ENCODE measurements around the gene MEGF6. TPM values are rescaled to one million over a fixed set of nuclear protein-coding genes. Genes with fewer than 3 reads are reported as not detected.

MEGF6 gene
- total and polyA plus RNA-seq, 2 donors (not counting 1 experiment from before 2014, with no cell fraction given), result 43.2 to 77.3 TPM

GRCh38 chr1:3515774-3516480 lies 95.4 kb downstream of the MEGF6 start:
- no peaks in the 10 kb centered on the region for H3K36me3 ChIP-seq (replicated peaks in 1 of 2; ENCODE audit: control extremely low read depth in 1 of 2, control insufficient read depth in 1 of 2, extremely low read depth in 1 of 2, insufficient read depth in 2 of 2, low read length in 1 of 2)
- peaks cover 69% of the 10 kb centered on the region for H4K20me1 ChIP-seq (ENCODE audit: control insufficient read depth, insufficient read depth, low read length, poor library complexity, severe bottlenecking)
- no peak overlapping the region for H3K4me2 ChIP-seq (replicated peaks; ENCODE audit: low read depth, low read length, poor library complexity, severe bottlenecking)
- no peak overlapping the region for H3K9ac ChIP-seq (ENCODE audit: low read length)
- no peaks in the 10 kb centered on the region for H3K4me1 Mint-ChIP-seq
- TF ChIP-seq EZH2 (IDR thresholded peaks at IDR 0.05; ENCODE audit: borderline replicate concordance, insufficient read depth, low read depth, low read length, poor library complexity, severe bottlenecking) (no peak), CTCF (IDR thresholded peaks at IDR 0.05) (no peak)
- no peak overlapping the region for H2AFZ ChIP-seq (ENCODE audit: insufficient read depth, low read depth, low read length, poor library complexity, severe bottlenecking)
- H3K27me3 ChIP-seq (replicated peaks in 1 of 4; ENCODE audit: control extremely low read depth in 1 of 4, control insufficient read depth in 3 of 4, insufficient read depth in 4 of 4, low read length in 3 of 4), result no peaks in the 10 kb centered on the region
- intact Hi-C loops (cut with micrococcal nuclease), result no loop called here
- 29% methylated on average over 12 of the region's 19 CpGs for WGBS (ENCODE audit: insufficient coverage)
- CTCF ChIA-PET, result no interaction called here
- no peak overlapping the region for H3K4me3 ChIP-seq (ENCODE audit: control extremely low read depth in 1 of 5, extremely low read depth in 1 of 5, insufficient read depth in 1 of 5, low read depth in 2 of 5, low read length in 4 of 5)
- ATAC-seq (ENCODE audit: low read depth) (no peak), DNase-seq (no peak)
- no peak overlapping the region for H3K27ac ChIP-seq (ENCODE audit: low read length in 2 of 2)
- no peak overlapping the region for H3K4me3 Mint-ChIP-seq
- POLR2A ChIA-PET, result no interaction called here
- no peaks in the 10 kb centered on the region for H3K4me1 ChIP-seq (ENCODE audit: control insufficient read depth in 2 of 2, insufficient read depth in 2 of 2, low read length in 2 of 2)
- no peaks in the 10 kb centered on the region for H3K9me3 Mint-ChIP-seq (ENCODE audit: insufficient read depth)
- no peak overlapping the region for H3K27ac Mint-ChIP-seq
- no peaks in the 10 kb centered on the region for H3K27me3 Mint-ChIP-seq
- peaks cover 11% of the 10 kb centered on the region for H3K79me2 ChIP-seq (ENCODE audit: control insufficient read depth, insufficient read depth, low read length)
- H3K9me3 ChIP-seq (ENCODE audit: control extremely low read depth in 1 of 3, control insufficient read depth in 2 of 3, insufficient read depth in 1 of 3, low read length in 2 of 3), result peaks cover 0 to 21% (median 0%) of the 10 kb centered on the region in 3 donors

GRCh38 chr1:3515272-3515671 lies 96.0 kb downstream of the MEGF6 start:
- Histone ChIP-seq H3K79me2 (ENCODE audit: control insufficient read depth, insufficient read depth, low read length) (peaks cover 11% of the 10 kb centered on the region), H3K9me3 (ENCODE audit: control extremely low read depth in 1 of 3, control insufficient read depth in 2 of 3, insufficient read depth in 1 of 3, low read length in 2 of 3) (peaks cover 0 to 21% (median 0%) of the 10 kb centered on the region in 3 donors), H2AFZ (ENCODE audit: insufficient read depth, low read depth, low read length, poor library complexity, severe bottlenecking) (no peak overlapping the region), H3K9ac (ENCODE audit: low read length) (no peak overlapping the region), H4K20me1 (ENCODE audit: control insufficient read depth, insufficient read depth, low read length, poor library complexity, severe bottlenecking) (peaks cover 70% of the 10 kb centered on the region), H3K27ac (ENCODE audit: low read length in 2 of 2) (no peak overlapping the region), H3K36me3 (replicated peaks in 1 of 2; ENCODE audit: control extremely low read depth in 1 of 2, control insufficient read depth in 1 of 2, extremely low read depth in 1 of 2, insufficient read depth in 2 of 2, low read length in 1 of 2) (no peaks in the 10 kb centered on the region), H3K4me2 (replicated peaks; ENCODE audit: low read depth, low read length, poor library complexity, severe bottlenecking) (no peak overlapping the region), H3K4me1 (ENCODE audit: control insufficient read depth in 2 of 2, insufficient read depth in 2 of 2, low read length in 2 of 2) (no peaks in the 10 kb centered on the region), H3K4me3 (ENCODE audit: control extremely low read depth in 1 of 5, extremely low read depth in 1 of 5, insufficient read depth in 1 of 5, low read depth in 2 of 5, low read length in 4 of 5) (no peak overlapping the region), H3K27me3 (replicated peaks in 1 of 4; ENCODE audit: control extremely low read depth in 1 of 4, control insufficient read depth in 3 of 4, insufficient read depth in 4 of 4, low read length in 3 of 4) (no peaks in the 10 kb centered on the region)
- Mint-ChIP-seq H3K4me1 (no peaks in the 10 kb centered on the region), H3K27me3 (no peaks in the 10 kb centered on the region), H3K4me3 (no peak overlapping the region), H3K27ac (no peak overlapping the region), H3K9me3 (ENCODE audit: insufficient read depth) (no peaks in the 10 kb centered on the region)
- ATAC-seq (ENCODE audit: low read depth) (no peak), DNase-seq (no peak)
- ChIA-PET CTCF (no interaction called here), POLR2A (no interaction called here)
- intact Hi-C loops (cut with micrococcal nuclease), result no loop called here
- no peak for TF ChIP-seq CTCF (IDR thresholded peaks at IDR 0.05)
- no peak for TF ChIP-seq EZH2 (IDR thresholded peaks at IDR 0.05; ENCODE audit: borderline replicate concordance, insufficient read depth, low read depth, low read length, poor library complexity, severe bottlenecking)
- 92% methylated on average over 12 of the region's 12 CpGs for WGBS (ENCODE audit: insufficient coverage)
